ENCODE results near the gene LRRC23.

LRRC23 gene

DNA sequence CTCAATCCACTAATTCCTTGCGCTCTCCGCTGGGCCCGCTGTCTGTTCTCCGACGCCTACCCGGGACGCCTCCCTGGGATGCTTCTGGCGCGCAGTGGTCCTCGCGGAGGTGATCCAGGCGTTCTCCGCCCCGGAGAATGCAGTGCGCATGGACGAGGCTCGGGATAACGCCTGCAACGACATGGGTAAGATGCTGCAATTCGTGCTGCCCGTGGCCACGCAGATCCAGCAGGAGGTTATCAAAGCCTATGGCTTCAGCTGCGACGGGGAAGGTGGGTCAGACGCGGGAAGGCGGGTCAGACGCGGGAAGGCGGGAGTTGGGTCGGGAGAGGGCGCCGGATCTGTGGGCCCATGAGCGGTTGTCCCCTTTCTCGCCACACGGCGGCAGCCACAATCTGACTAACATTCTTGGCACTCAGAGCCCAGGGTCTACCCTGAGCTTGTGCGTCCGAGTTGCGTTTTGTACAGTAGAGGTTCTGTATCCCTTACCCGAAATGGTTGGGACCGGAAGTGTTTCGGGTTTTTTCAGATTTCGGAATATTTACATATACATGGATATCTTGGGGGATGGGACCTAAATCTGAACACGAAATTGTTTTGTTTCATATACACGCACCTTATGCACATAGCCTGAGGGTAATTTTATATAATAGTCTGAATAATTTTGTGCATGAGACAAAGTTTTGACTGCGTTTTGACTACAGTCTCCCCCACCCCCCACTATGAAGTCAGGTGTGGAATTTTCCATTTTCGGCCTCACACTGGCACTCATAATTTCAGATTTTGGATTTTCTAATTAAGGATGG, 40.0 kb downstream of the LRRC23 start:
- Histone ChIP-seq H3K4me1 (ENCODE audit: control insufficient read depth in 1 of 2, insufficient read depth in 2 of 2, low read length in 2 of 2) (peaks cover 9 to 12% of the 10 kb centered on the region in 2 experiments), H3K14ac (ENCODE audit: low read length) (peak overlapping the region; percentile 47), H3K36me3 (ENCODE audit: control insufficient read depth in 1 of 2, insufficient read depth in 2 of 2, low read length in 2 of 2) (peaks cover 16 to 20% of the 10 kb centered on the region in 2 experiments), H3K4me2 (ENCODE audit: low read length) (peak overlapping the region; percentile 81), H3K9me3 (ENCODE audit: insufficient read depth, low read depth, low read length) (peaks cover 2% of the 10 kb centered on the region), H3K27me3 (ENCODE audit: insufficient read depth, low read length) (no peaks in the 10 kb centered on the region), H3K79me1 (ENCODE audit: low read length) (peaks cover 15% of the 10 kb centered on the region), H2BK12ac (ENCODE audit: low read length) (no peak overlapping the region), H3K18ac (ENCODE audit: low read length) (peak overlapping the region; percentile 31), H3K79me2 (ENCODE audit: control insufficient read depth, insufficient read depth, low read length, poor library complexity) (peaks cover 2% of the 10 kb centered on the region), H3K4ac (ENCODE audit: low read depth, low read length) (peak overlapping the region; percentile 44), H3K23ac (ENCODE audit: low read length) (no peak overlapping the region), H3K9ac (ENCODE audit: low read length) (peak overlapping the region; percentile 76), H4K12ac (ENCODE audit: low read depth, low read length) (peak overlapping the region; percentile 59), H4K8ac (ENCODE audit: low read depth, low read length) (peak overlapping the region; percentile 63), H2BK5ac (ENCODE audit: low read depth, low read length, poor library complexity) (peak overlapping the region; percentile 13), H3K27ac (ENCODE audit: low read depth, low read length) (peak overlapping the region; percentile 87), H2AK5ac (ENCODE audit: low read length) (peak overlapping the region; percentile 6), H2AFZ (ENCODE audit: insufficient read depth, low read length, poor library complexity) (peak overlapping the region; percentile 38), H2BK120ac (ENCODE audit: insufficient read depth, low read length, poor library complexity) (peak overlapping the region; percentile 28), H3K4me3 (ENCODE audit: low read depth, low read length) (peak overlapping the region; percentile 76), H4K91ac (ENCODE audit: low read depth, low read length) (peak overlapping the region; percentile 71)
- DNase-seq: peak; percentile 98 to 99
- no CpG with 5 or more reads among the region's 48 CpGs for WGBS (ENCODE audit: extremely low coverage, insufficient coverage, insufficient read length)

DNA sequence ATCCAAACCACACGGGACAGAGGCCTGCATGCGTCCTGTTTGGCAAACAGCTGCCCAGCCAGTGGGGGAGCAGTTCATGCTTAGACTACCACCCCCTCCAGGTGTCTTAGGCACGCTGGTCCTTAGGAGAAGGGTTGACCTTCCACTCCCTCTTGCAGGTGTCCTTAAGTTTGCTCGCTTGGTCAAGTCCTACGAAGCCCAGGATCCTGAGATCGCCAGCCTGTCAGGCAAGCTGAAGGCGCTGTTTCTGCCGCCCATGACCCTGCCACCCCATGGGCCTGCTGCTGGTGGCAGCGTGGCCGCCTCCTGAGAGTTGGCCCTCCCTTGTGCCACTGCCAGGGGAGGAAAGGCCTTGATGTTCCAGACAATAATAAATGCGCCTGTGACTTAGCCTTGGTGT, 41.0 kb downstream of the LRRC23 start:
- Histone ChIP-seq H3K9me3 (ENCODE audit: insufficient read depth, low read depth, low read length) (peaks cover 2% of the 10 kb centered on the region), H3K18ac (ENCODE audit: low read length) (peak overlapping the region; percentile 7), H2AFZ (ENCODE audit: insufficient read depth, low read length, poor library complexity) (no peak overlapping the region), H3K4me3 (ENCODE audit: low read depth, low read length) (peak overlapping the region; percentile 41), H2BK12ac (ENCODE audit: low read length) (peak overlapping the region; percentile 37), H3K4me1 (ENCODE audit: control insufficient read depth in 1 of 2, insufficient read depth in 2 of 2, low read length in 2 of 2) (peaks cover 11 to 12% of the 10 kb centered on the region in 2 experiments), H2AK5ac (ENCODE audit: low read length) (peak overlapping the region; percentile 49), H4K8ac (ENCODE audit: low read depth, low read length) (peak overlapping the region; percentile 76), H4K12ac (ENCODE audit: low read depth, low read length) (peak overlapping the region; percentile 23), H3K4me2 (ENCODE audit: low read length) (peak overlapping the region; percentile 78), H2BK120ac (ENCODE audit: insufficient read depth, low read length, poor library complexity) (no peak overlapping the region), H3K14ac (ENCODE audit: low read length) (peak overlapping the region; percentile 25), H3K79me2 (ENCODE audit: control insufficient read depth, insufficient read depth, low read length, poor library complexity) (peaks cover 2% of the 10 kb centered on the region), H3K36me3 (ENCODE audit: control insufficient read depth in 1 of 2, insufficient read depth in 2 of 2, low read length in 2 of 2) (peaks cover 12% of the 10 kb centered on the region in 2 experiments), H4K91ac (ENCODE audit: low read depth, low read length) (peak overlapping the region; percentile 80), H3K9ac (ENCODE audit: low read length) (no peak overlapping the region), H3K27me3 (ENCODE audit: insufficient read depth, low read length) (no peaks in the 10 kb centered on the region), H3K27ac (ENCODE audit: low read depth, low read length) (peak overlapping the region; percentile 71), H3K4ac (ENCODE audit: low read depth, low read length) (no peak overlapping the region), H3K23ac (ENCODE audit: low read length) (no peak overlapping the region), H2BK5ac (ENCODE audit: low read depth, low read length, poor library complexity) (no peak overlapping the region), H3K79me1 (ENCODE audit: low read length) (peaks cover 15% of the 10 kb centered on the region)
- no CpG with 5 or more reads among the region's 11 CpGs for WGBS (ENCODE audit: extremely low coverage, insufficient coverage, insufficient read length)
- no peak for DNase-seq

- H3K79me2 ChIP-seq (ENCODE audit: control insufficient read depth, insufficient read depth, low read length, poor library complexity): peaks cover 2% of the 10 kb centered on the region
- H3K27me3 ChIP-seq (ENCODE audit: insufficient read depth, low read length): no peaks in the 10 kb centered on the region
- peak overlapping the region; percentile 28 for H3K18ac ChIP-seq (ENCODE audit: low read length)
- peaks cover 2% of the 10 kb centered on the region for H3K9me3 ChIP-seq (ENCODE audit: insufficient read depth, low read depth, low read length)
- peak overlapping the region; percentile 71 for H3K27ac ChIP-seq (ENCODE audit: low read depth, low read length)
- H3K4me3 ChIP-seq (ENCODE audit: low read depth, low read length): peak overlapping the region; percentile 73
- peak; percentile 97 to 98 for DNase-seq
- H3K23ac ChIP-seq (ENCODE audit: low read length): no peak overlapping the region
- H2BK120ac ChIP-seq (ENCODE audit: insufficient read depth, low read length, poor library complexity): peak overlapping the region; percentile 7
- H3K4me1 ChIP-seq (ENCODE audit: control insufficient read depth in 1 of 2, insufficient read depth in 2 of 2, low read length in 2 of 2): peaks cover 17 to 18% of the 10 kb centered on the region in 2 experiments
- peak overlapping the region; percentile 80 for H4K91ac ChIP-seq (ENCODE audit: low read depth, low read length)
- peak overlapping the region; percentile 8 for H3K4ac ChIP-seq (ENCODE audit: low read depth, low read length)
- no CpG with 5 or more reads among the region's 32 CpGs for WGBS (ENCODE audit: extremely low coverage, insufficient coverage, insufficient read length)
- H3K9ac ChIP-seq (ENCODE audit: low read length): peak overlapping the region; percentile 45
- H3K4me2 ChIP-seq (ENCODE audit: low read length): peak overlapping the region; percentile 78
- H3K36me3 ChIP-seq (ENCODE audit: control insufficient read depth in 1 of 2, insufficient read depth in 2 of 2, low read length in 2 of 2): peaks cover 5 to 6% of the 10 kb centered on the region in 2 experiments
- H3K79me1 ChIP-seq (ENCODE audit: low read length): peaks cover 15% of the 10 kb centered on the region
- H2BK12ac ChIP-seq (ENCODE audit: low read length): no peak overlapping the region
- peak overlapping the region; percentile 84 for H4K12ac ChIP-seq (ENCODE audit: low read depth, low read length)
- peak overlapping the region; percentile 28 for H2BK5ac ChIP-seq (ENCODE audit: low read depth, low read length, poor library complexity)
- peak overlapping the region; percentile 64 for H2AFZ ChIP-seq (ENCODE audit: insufficient read depth, low read length, poor library complexity)
- H3K14ac ChIP-seq (ENCODE audit: low read length): peak overlapping the region; percentile 47
- peak overlapping the region; percentile 49 for H2AK5ac ChIP-seq (ENCODE audit: low read length)
- peak overlapping the region; percentile 89 for H4K8ac ChIP-seq (ENCODE audit: low read depth, low read length)
These were observed 41.7 kb downstream of the LRRC23 start for GRCh38 chr12:6946033-6946919.

DNA sequence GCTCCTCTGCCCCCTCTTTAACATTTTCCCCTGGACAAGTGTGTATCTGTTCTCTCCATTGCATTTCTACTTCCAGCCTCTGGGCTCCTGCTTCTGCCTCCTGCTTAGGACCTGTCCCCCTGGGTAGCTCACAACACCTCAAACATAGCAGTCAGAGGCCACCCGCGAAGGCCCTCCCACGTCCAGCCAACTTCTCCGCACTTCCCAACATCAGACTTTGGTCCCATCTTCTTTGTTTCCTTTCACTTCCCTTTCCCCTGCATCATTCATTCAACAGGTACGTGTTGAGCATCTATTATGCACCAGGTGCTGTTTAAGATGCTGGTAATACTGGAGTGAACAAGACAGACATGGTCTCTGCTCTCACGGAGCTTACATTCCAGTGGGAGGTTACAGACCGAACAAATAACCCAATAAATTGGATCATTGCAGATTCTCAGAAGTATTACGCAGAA, 42.3 kb downstream of the LRRC23 start:
- no CpG with 5 or more reads among the region's 8 CpGs for WGBS (ENCODE audit: extremely low coverage, insufficient coverage, insufficient read length)
- Histone ChIP-seq H3K9ac (ENCODE audit: low read length) (no peak overlapping the region), H2BK120ac (ENCODE audit: insufficient read depth, low read length, poor library complexity) (peak overlapping the region; percentile 7), H2AK5ac (ENCODE audit: low read length) (peak overlapping the region; percentile 1), H3K4me3 (ENCODE audit: low read depth, low read length) (peak overlapping the region; percentile 73), H3K14ac (ENCODE audit: low read length) (peak overlapping the region; percentile 47), H3K79me1 (ENCODE audit: low read length) (peaks cover 15% of the 10 kb centered on the region), H3K4me1 (ENCODE audit: control insufficient read depth in 1 of 2, insufficient read depth in 2 of 2, low read length in 2 of 2) (peaks cover 17 to 19% of the 10 kb centered on the region in 2 experiments), H3K4me2 (ENCODE audit: low read length) (peak overlapping the region; percentile 78), H4K8ac (ENCODE audit: low read depth, low read length) (peak overlapping the region; percentile 89), H2AFZ (ENCODE audit: insufficient read depth, low read length, poor library complexity) (peak overlapping the region; percentile 64), H3K36me3 (ENCODE audit: control insufficient read depth in 1 of 2, insufficient read depth in 2 of 2, low read length in 2 of 2) (no peaks in the 10 kb centered on the region), H3K18ac (ENCODE audit: low read length) (peak overlapping the region; percentile 28), H3K27me3 (ENCODE audit: insufficient read depth, low read length) (no peaks in the 10 kb centered on the region), H3K4ac (ENCODE audit: low read depth, low read length) (peak overlapping the region; percentile 8), H2BK5ac (ENCODE audit: low read depth, low read length, poor library complexity) (peak overlapping the region; percentile 28), H3K27ac (ENCODE audit: low read depth, low read length) (no peak overlapping the region), H4K12ac (ENCODE audit: low read depth, low read length) (peak overlapping the region; percentile 84), H3K9me3 (ENCODE audit: insufficient read depth, low read depth, low read length) (peaks cover 2% of the 10 kb centered on the region), H3K79me2 (ENCODE audit: control insufficient read depth, insufficient read depth, low read length, poor library complexity) (peaks cover 2% of the 10 kb centered on the region), H2BK12ac (ENCODE audit: low read length) (no peak overlapping the region), H3K23ac (ENCODE audit: low read length) (no peak overlapping the region), H4K91ac (ENCODE audit: low read depth, low read length) (peak overlapping the region; percentile 48)
- no peak for DNase-seq

All from trophoblast cell (in vitro differentiated cells and primary cell).